ENCODE measurements around the gene DAZL. TPM values are rescaled to one million over a fixed set of nuclear protein-coding genes. Genes with fewer than 3 reads are reported as not detected.

The DAZL gene
- total RNA-seq, 2 experiments from 2014 or later, result not detected

Other genes with a start within 250 kb of the DAZL start
- gene RFTN1, start 91.7 kb downstream of the DAZL start, total RNA-seq, result 100 to 1,000 TPM; 104 to 106 TPM